Measurements from ENCODE around the gene HS6ST1. TPM values are rescaled to one million over a fixed set of nuclear protein-coding genes. Genes with fewer than 3 reads are reported as not detected.
A peak's percentile ranks its signal among the peaks of the same experiment; 100 is the strongest.

HS6ST1 gene
- total RNA-seq, 6 experiments from 2014 or later: 18.0 to 53.5 (median 31.0) TPM

- 28% methylated on average over 4 of the region's 8 CpGs for WGBS (ENCODE audit: insufficient coverage, low coverage, low lambda C conversion rate, missing lambda C conversion rate)
- Histone ChIP-seq H3K36me3 (no peaks in the 10 kb centered on the region), H3K4me3 (no peak overlapping the region), H3K4me1 (peaks cover 0 to 87% (median 43%) of the 10 kb centered on the region in 4 donors), H3K27ac (no peak overlapping the region), H3K9me3 (no peaks in the 10 kb centered on the region), H3K27me3 (no peaks in the 10 kb centered on the region)
- intact Hi-C loops (cut with DNase I): loop anchor here in 1 of 2 donors (10.0 kb wide), 1 partner anchor 128 kb away; no protein-coding TSS in a partner anchor
- ATAC-seq (no peak), DNase-seq (peak in 1 of 3 donors; percentile 18)
- TF ChIP-seq CTCF (IDR thresholded peaks at IDR 0.05): peak in 2 of 4 donors; percentile 4 to 7
- no peak for TF ChIP-seq POLR2A (IDR thresholded peaks at IDR 0.05)
Observed at GRCh38 chr2:128313091-128313836, 5.4 kb downstream of the HS6ST1 start.

- 100% methylated on average over 1 of the region's 6 CpGs for WGBS (ENCODE audit: insufficient coverage, low coverage, low lambda C conversion rate, missing lambda C conversion rate)
- Histone ChIP-seq H3K4me1 (peaks cover 0 to 95% (median 47%) of the 10 kb centered on the region in 4 donors), H3K4me3 (no peak overlapping the region), H3K27ac (no peak overlapping the region), H3K9me3 (no peaks in the 10 kb centered on the region), H3K36me3 (no peaks in the 10 kb centered on the region), H3K27me3 (no peaks in the 10 kb centered on the region)
- no peak for DNase-seq
- TF ChIP-seq POLR2A (IDR thresholded peaks at IDR 0.05) (no peak), CTCF (IDR thresholded peaks at IDR 0.05) (no peak)
- no peak for ATAC-seq
- intact Hi-C loops (cut with DNase I): loop anchor here in 1 of 2 donors (10.0 kb wide), 1 partner anchor 128 kb away; no protein-coding TSS in a partner anchor
Observed at GRCh38 chr2:128312411-128312810, 6.3 kb downstream of the HS6ST1 start.

- ATAC-seq (no peak), DNase-seq (peak in 2 of 3 donors; percentile 26 to 51)
- H3K9me3 ChIP-seq: no peaks in the 10 kb centered on the region
- no peak for TF ChIP-seq POLR2A (IDR thresholded peaks at IDR 0.05)
- no peak for TF ChIP-seq CTCF (IDR thresholded peaks at IDR 0.05)
- peaks cover 0 to 97% (median 50%) of the 10 kb centered on the region in 4 donors for H3K4me1 ChIP-seq
- intact Hi-C loops (cut with DNase I): loop anchor here in 1 of 2 donors (10.0 kb wide), 1 partner anchor 127 kb away; no protein-coding TSS in a partner anchor
- H3K4me3 ChIP-seq: no peak overlapping the region
- no peaks in the 10 kb centered on the region for H3K36me3 ChIP-seq
- peak overlapping the region in 1 of 3 donors; percentile 9 for H3K27ac ChIP-seq
- no CpG with 5 or more reads among the region's 11 CpGs for WGBS (ENCODE audit: insufficient coverage, low coverage, low lambda C conversion rate, missing lambda C conversion rate)
- H3K27me3 ChIP-seq: no peaks in the 10 kb centered on the region
Observed at GRCh38 chr2:128311755-128312341, 6.8 kb downstream of the HS6ST1 start.

- TF ChIP-seq CTCF (IDR thresholded peaks at IDR 0.05): no peak
- TF ChIP-seq POLR2A (IDR thresholded peaks at IDR 0.05): no peak
- Histone ChIP-seq H3K27ac (peak overlapping the region in 1 of 3 donors; percentile 9), H3K36me3 (no peaks in the 10 kb centered on the region), H3K9me3 (no peaks in the 10 kb centered on the region), H3K4me3 (no peak overlapping the region), H3K4me1 (peaks cover 0 to 99% (median 49%) of the 10 kb centered on the region in 4 donors), H3K27me3 (no peaks in the 10 kb centered on the region)
- peak in 1 of 3 donors; percentile 35 for DNase-seq
- intact Hi-C loops (cut with DNase I): loop anchor here in 1 of 2 donors (10.0 kb wide), 1 partner anchor 126 kb away; no protein-coding TSS in a partner anchor
- WGBS (ENCODE audit: insufficient coverage, low coverage, low lambda C conversion rate, missing lambda C conversion rate): no CpG with 5 or more reads among the region's 7 CpGs
- ATAC-seq: no peak
Observed at GRCh38 chr2:128311216-128311754, 7.4 kb downstream of the HS6ST1 start.

All from right lobe of liver (tissue), 6 donors.